HEK293T (cell line): ENCODE measurements around the gene TIGD7.
"Not testable (repeated sequence)": the region's sequence is repeated elsewhere in the genome, so short reads cannot be mapped to it uniquely, and the experiment has no call there.

Experiments
- ARNT ChIP-seq: fragments of 450-650 bp; IDR thresholded peaks from 2 replicates; pipeline ENCODE4 v1.6.1; 2017; ENCODE audit warnings: mild to moderate bottlenecking
- BHLHE40 ChIP-seq: fragments of 450-650 bp; IDR thresholded peaks from 2 replicates; pipeline ENCODE4 v1.6.1; 2016; ENCODE audit warnings: mild to moderate bottlenecking, moderate library complexity, borderline replicate concordance
- CTBP1 ChIP-seq: fragments of 450-650 bp; IDR thresholded peaks from 2 replicates; pipeline ENCODE4 v1.6.1; 2016; ENCODE audit warnings: borderline replicate concordance
- FOXA1 ChIP-seq: fragments of 450-650 bp; IDR thresholded peaks from 2 replicates; pipeline ENCODE4 v1.6.1; 2016; ENCODE audit warnings: mild to moderate bottlenecking
- FOXM1 ChIP-seq: fragments of 450-650 bp; IDR thresholded peaks from 2 replicates; pipeline ENCODE4 v1.6.1; 2017; ENCODE audit warnings: mild to moderate bottlenecking, borderline replicate concordance
- HDGF ChIP-seq: fragments of 450-650 bp; IDR thresholded peaks from 2 replicates; pipeline ENCODE4 v1.6.1; 2017; ENCODE audit warnings: antibody characterized with exemption, borderline replicate concordance
- L3MBTL2 ChIP-seq: fragments of 450-650 bp; conservative IDR thresholded peaks from 2 replicates; pipeline ENCODE4 v1.6.1; 2016; ENCODE audit warnings: mild to moderate bottlenecking
- NFRKB ChIP-seq: fragments of 450-650 bp; IDR thresholded peaks from 2 replicates; pipeline ENCODE4 v1.6.1; 2016; ENCODE audit warnings: mild to moderate bottlenecking, moderate library complexity
- SP1 ChIP-seq: fragments of 450-650 bp; IDR thresholded peaks from 2 replicates; pipeline ENCODE4 v1.6.1; 2017
- SUZ12 ChIP-seq: fragments of 450-650 bp; IDR thresholded peaks from 2 replicates; pipeline ENCODE4 v1.6.1; 2016; ENCODE audit warnings: mild to moderate bottlenecking
- TARDBP ChIP-seq: fragments of 450-650 bp; IDR thresholded peaks from 2 replicates; pipeline ENCODE4 v1.6.1; 2016
- TF ChIP-seq, protein P1 (sequence below): fragments of 450-650 bp; IDR thresholded peaks from 2 replicates; pipeline ENCODE4 v1.6.1; 2016

DNA sequence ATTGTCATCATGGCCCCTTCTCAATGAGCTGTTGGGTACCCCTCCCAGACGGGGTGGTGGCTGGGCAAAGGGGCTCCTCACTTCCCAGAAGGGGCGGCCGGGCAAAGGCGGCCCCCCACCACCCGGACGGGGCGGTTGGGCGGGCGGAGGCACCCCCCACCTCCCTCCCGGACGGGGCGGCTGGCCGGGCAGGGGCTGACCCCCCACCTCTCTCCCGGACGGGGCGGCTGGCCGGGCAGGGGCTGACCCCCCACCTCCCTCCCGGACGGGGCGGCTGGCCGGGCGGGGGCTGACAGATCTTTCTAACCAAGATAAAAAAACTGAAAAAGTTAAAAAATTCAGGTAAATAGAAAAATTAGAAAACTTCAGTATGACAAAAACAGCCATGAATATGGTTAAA lies 33.9 kb downstream of the TIGD7 start:
- not testable (repeated sequence) for TF ChIP-seq NFRKB, SP1, ARNT, CTBP1, SUZ12, BHLHE40, FOXM1, TARDBP, L3MBTL2, FOXA1, HDGF
- TF ChIP-seq, protein P1, sequence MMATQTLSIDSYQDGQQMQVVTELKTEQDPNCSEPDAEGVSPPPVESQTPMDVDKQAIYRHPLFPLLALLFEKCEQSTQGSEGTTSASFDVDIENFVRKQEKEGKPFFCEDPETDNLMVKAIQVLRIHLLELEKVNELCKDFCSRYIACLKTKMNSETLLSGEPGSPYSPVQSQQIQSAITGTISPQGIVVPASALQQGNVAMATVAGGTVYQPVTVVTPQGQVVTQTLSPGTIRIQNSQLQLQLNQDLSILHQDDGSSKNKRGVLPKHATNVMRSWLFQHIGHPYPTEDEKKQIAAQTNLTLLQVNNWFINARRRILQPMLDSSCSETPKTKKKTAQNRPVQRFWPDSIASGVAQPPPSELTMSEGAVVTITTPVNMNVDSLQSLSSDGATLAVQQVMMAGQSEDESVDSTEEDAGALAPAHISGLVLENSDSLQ, result not testable (repeated sequence)
